ENCODE results near the gene KLHL29. TPM values are rescaled to one million over a fixed set of nuclear protein-coding genes. Genes with fewer than 3 reads are reported as not detected.
A peak's percentile ranks its signal among the peaks of the same experiment; 100 is the strongest.

KLHL29 gene
- total RNA-seq, 1 experiment from 2014 or later: 2.6 TPM

GRCh38 chr2:23565814-23566213 lies 180.8 kb downstream of the KLHL29 start:
- no peak for DNase-seq
- Histone ChIP-seq H3K4me3 (ENCODE audit: low read length) (no peak overlapping the region), H3K9me3 (ENCODE audit: low read length) (no peaks in the 10 kb centered on the region), H3F3A (ENCODE audit: low read length, unreplicated experiment) (no peaks in the 10 kb centered on the region), H3K27ac (ENCODE audit: low read length) (no peak overlapping the region), H4K20me1 (ENCODE audit: low read length) (no peaks in the 10 kb centered on the region), H3K9ac (ENCODE audit: low read length) (no peak overlapping the region), H3K9me2 (replicated peaks; ENCODE audit: low read length) (no peaks in the 10 kb centered on the region), H3K4me2 (ENCODE audit: low read length) (no peak overlapping the region), H3K36me3 (ENCODE audit: low read depth, low read length) (no peaks in the 10 kb centered on the region), H3K79me2 (ENCODE audit: low read length) (no peaks in the 10 kb centered on the region), H3K27me3 (ENCODE audit: low read length) (no peaks in the 10 kb centered on the region), H2AFZ (ENCODE audit: low read length) (no peak overlapping the region), H3K4me1 (ENCODE audit: insufficient read depth, low read length) (no peaks in the 10 kb centered on the region)
- ATAC-seq: no peak
- ChIA-PET CTCF (interaction anchor here (1.3 kb wide), 1 partner anchor 161 kb away, joined by 5 read pairs; no protein-coding TSS in a partner anchor), POLR2A (ENCODE audit: unreplicated experiment) (no interaction called here)
- BruUV-seq (replicated peaks): no TSS peak
- intact Hi-C loops (cut with micrococcal nuclease): no loop called here
- TF ChIP-seq EZH2 (IDR thresholded peaks at IDR 0.05; ENCODE audit: low read length, unreplicated experiment): no peak
- TF ChIP-seq CTCF (conservative IDR thresholded peaks at IDR 0.05; ENCODE audit: low read depth, low read length): no peak
- no peak for TF ChIP-seq EZH2phosphoT487 (IDR thresholded peaks at IDR 0.05; ENCODE audit: borderline replicate concordance, low read length)

- no peaks in the 10 kb centered on the region for H3K4me1 ChIP-seq (ENCODE audit: insufficient read depth, low read length)
- no peak overlapping the region for H2AFZ ChIP-seq (ENCODE audit: low read length)
- ChIA-PET CTCF (interaction anchor here (1.3 kb wide), 1 partner anchor 162 kb away, joined by 5 read pairs; no protein-coding TSS in a partner anchor), POLR2A (ENCODE audit: unreplicated experiment) (no interaction called here)
- H3K9me2 ChIP-seq (replicated peaks; ENCODE audit: low read length): no peaks in the 10 kb centered on the region
- no peaks in the 10 kb centered on the region for H3F3A ChIP-seq (ENCODE audit: low read length, unreplicated experiment)
- no TSS peak for BruUV-seq (replicated peaks)
- TF ChIP-seq EZH2 (IDR thresholded peaks at IDR 0.05; ENCODE audit: low read length, unreplicated experiment) (no peak), CTCF (conservative IDR thresholded peaks at IDR 0.05; ENCODE audit: low read depth, low read length) (peak; percentile 68)
- intact Hi-C loops (cut with micrococcal nuclease): no loop called here
- no peak overlapping the region for H3K9ac ChIP-seq (ENCODE audit: low read length)
- H3K4me2 ChIP-seq (ENCODE audit: low read length): no peak overlapping the region
- no peaks in the 10 kb centered on the region for H3K9me3 ChIP-seq (ENCODE audit: low read length)
- H4K20me1 ChIP-seq (ENCODE audit: low read length): no peaks in the 10 kb centered on the region
- ATAC-seq: peak; percentile 68
- no peak overlapping the region for H3K27ac ChIP-seq (ENCODE audit: low read length)
- no peaks in the 10 kb centered on the region for H3K79me2 ChIP-seq (ENCODE audit: low read length)
- H3K27me3 ChIP-seq (ENCODE audit: low read length): no peaks in the 10 kb centered on the region
- DNase-seq: peak; percentile 45
- no peaks in the 10 kb centered on the region for H3K36me3 ChIP-seq (ENCODE audit: low read depth, low read length)
- H3K4me3 ChIP-seq (ENCODE audit: low read length): no peak overlapping the region
These were observed 181.5 kb downstream of the KLHL29 start for GRCh38 chr2:23566241-23567142.

DNA sequence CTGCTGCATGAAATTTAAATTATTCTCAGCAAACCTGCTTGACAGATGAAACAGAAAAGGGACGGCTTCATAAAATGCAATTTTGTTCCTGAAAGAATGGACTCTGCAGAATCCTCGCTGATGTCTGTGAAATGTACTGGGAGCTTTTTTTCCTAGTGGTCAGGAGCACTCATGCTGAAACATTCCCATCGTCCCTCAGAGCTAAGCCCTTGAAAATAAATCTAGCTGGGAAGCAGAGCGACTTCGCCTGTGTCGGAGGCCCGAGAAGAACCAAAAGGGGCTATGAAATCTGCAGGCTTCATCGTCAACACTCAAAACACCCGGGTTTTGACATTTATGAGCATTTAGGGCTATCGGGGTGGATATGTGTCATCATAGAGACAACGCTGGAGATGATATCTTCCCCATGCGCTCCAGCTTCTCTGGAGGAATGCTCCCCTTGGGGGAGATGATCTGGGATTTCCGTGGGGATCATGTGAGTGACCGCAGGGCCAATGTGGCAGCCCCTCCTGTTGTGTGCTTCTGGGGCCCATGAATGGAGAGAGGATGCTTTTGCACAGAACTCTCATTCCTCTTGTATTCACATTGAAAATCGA lies 182.3 kb downstream of the KLHL29 start:
- Histone ChIP-seq H3K9me2 (replicated peaks; ENCODE audit: low read length) (no peaks in the 10 kb centered on the region), H3K9me3 (ENCODE audit: low read length) (no peaks in the 10 kb centered on the region), H3K9ac (ENCODE audit: low read length) (no peak overlapping the region), H3F3A (ENCODE audit: low read length, unreplicated experiment) (no peaks in the 10 kb centered on the region), H3K27me3 (ENCODE audit: low read length) (no peaks in the 10 kb centered on the region), H4K20me1 (ENCODE audit: low read length) (no peaks in the 10 kb centered on the region), H2AFZ (ENCODE audit: low read length) (no peak overlapping the region), H3K4me1 (ENCODE audit: insufficient read depth, low read length) (no peaks in the 10 kb centered on the region), H3K4me2 (ENCODE audit: low read length) (no peak overlapping the region), H3K36me3 (ENCODE audit: low read depth, low read length) (no peaks in the 10 kb centered on the region), H3K4me3 (ENCODE audit: low read length) (no peak overlapping the region), H3K27ac (ENCODE audit: low read length) (no peak overlapping the region), H3K79me2 (ENCODE audit: low read length) (no peaks in the 10 kb centered on the region)
- ChIA-PET CTCF (interaction anchor here (1.3 kb wide), 1 partner anchor 163 kb away, joined by 5 read pairs; no protein-coding TSS in a partner anchor), POLR2A (ENCODE audit: unreplicated experiment) (no interaction called here)
- no peak for TF ChIP-seq EZH2phosphoT487 (IDR thresholded peaks at IDR 0.05; ENCODE audit: borderline replicate concordance, low read length)
- no peak for TF ChIP-seq EZH2 (IDR thresholded peaks at IDR 0.05; ENCODE audit: low read length, unreplicated experiment)
- TF ChIP-seq CTCF (conservative IDR thresholded peaks at IDR 0.05; ENCODE audit: low read depth, low read length): no peak
- intact Hi-C loops (cut with micrococcal nuclease): no loop called here
- DNase-seq (no peak), ATAC-seq (no peak)
- no TSS peak for BruUV-seq (replicated peaks)
